NCI-H1436 (cell line): ENCODE measurements around the gene MAG.

Experiments used
- DNase-seq: peaks from one replicate; lab custom pipeline; 2025; lab: John Stamatoyannopoulos, UW

MAG gene

DNA sequence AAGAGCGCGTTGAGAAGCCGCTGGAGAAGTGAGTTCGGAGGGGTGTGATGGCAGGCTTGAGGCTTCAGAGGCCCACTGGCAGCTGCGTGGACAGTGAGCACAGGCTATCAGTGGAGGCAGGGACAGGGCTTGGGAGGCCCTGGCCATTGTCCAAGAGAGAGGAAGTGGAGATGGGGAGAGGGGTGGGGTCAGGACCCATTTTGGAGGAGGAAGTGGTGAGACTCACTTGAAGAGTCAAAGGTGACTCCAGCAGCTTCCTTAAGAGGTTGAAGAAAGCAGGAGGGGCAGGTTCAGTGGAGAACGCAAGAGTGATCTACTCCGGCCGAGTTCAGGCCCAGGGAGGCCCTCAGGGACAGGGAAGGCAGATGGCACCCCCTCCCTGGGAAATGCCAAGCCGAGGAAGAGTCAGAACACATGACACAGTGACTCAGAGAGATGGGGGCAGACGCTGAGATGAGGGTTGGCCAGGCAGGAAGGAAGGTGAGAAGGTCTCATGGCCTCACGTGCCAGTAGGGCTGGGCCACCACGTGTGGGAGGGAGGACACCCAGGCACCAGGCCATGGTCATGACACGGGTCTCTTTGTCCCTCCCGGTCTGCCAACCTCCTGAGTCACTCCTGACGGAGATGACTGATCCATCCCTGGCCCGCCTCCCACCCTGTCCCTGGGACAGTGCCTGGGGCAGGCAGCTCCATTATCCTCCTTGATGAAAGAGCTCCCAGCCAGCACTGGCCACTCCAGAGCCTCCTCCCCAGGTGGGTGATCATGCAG is 26.9 kb downstream of the MAG start:
- DNase-seq, result no peak

DNA sequence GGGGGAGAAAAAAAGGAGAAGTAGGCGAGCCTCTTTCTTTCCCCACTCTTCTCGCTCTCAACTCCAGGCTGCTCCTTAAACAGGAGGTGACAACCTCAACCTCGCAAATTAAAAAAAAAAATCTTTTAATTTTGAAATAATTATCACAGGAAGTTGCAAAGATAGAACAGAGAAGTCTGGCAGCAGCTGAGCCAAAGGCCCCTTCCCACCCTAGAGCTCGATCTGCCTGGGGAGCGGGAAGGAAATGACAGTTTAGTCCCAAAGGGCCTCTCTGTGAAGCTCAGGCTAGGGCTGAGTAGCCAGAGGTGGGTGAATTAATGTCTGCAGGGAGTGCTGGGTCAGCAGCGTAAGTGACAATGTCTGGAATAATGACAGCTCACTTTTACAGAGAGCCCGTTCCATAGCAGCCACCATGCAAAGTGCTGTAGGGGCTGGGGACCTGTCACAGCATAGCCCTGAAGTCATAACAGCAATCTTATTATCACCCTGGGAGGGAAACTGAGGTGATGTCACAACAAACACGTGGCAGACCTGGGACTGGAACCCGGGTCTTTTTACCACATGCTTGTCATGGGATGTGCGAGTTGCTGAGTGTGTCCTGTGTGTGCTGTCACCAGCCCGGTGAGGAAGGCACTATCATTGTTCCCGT is 28.2 kb downstream of the MAG start:
- no peak for DNase-seq

- no peak for DNase-seq
Measured at GRCh38 chr19:35321291-35321690, 29.3 kb downstream of the MAG start.

GRCh38 chr19:35322014-35322413 is 30.1 kb downstream of the MAG start:
- no peak for DNase-seq

- DNase-seq, result no peak
Measured at GRCh38 chr19:35327642-35328041, 35.7 kb downstream of the MAG start.

- no peak for DNase-seq
Measured at GRCh38 chr19:35328851-35329285, 36.9 kb downstream of the MAG start, which contains the start of gene CD22. Gene CD22 (plus strand): TSS chr19:35329187. CDS start chr19:35332041, 2,854 bp downstream.

GRCh38 chr19:35329323-35329722 is 37.4 kb downstream of the MAG start:
- DNase-seq, result no peak

DNA sequence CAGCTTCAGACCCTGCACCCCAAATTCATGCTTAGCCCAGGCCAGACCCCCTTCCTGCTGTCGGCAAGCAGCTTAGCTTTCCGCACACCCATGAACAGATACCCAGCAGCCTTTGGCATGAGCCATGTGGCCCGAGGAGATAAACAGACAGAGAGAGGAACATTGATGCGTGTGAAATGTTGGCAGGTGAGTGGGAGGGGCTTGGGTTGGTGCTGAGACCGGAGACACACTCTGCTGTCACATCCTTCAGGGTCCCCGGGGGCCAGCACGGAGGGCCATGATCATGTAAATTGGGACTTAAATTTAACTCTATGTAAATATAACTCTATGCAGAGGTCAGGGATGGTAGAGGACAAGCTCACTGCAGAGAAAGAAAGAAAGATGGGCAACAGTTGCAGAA is 38.5 kb downstream of the MAG start:
- DNase-seq, result no peak

DNA sequence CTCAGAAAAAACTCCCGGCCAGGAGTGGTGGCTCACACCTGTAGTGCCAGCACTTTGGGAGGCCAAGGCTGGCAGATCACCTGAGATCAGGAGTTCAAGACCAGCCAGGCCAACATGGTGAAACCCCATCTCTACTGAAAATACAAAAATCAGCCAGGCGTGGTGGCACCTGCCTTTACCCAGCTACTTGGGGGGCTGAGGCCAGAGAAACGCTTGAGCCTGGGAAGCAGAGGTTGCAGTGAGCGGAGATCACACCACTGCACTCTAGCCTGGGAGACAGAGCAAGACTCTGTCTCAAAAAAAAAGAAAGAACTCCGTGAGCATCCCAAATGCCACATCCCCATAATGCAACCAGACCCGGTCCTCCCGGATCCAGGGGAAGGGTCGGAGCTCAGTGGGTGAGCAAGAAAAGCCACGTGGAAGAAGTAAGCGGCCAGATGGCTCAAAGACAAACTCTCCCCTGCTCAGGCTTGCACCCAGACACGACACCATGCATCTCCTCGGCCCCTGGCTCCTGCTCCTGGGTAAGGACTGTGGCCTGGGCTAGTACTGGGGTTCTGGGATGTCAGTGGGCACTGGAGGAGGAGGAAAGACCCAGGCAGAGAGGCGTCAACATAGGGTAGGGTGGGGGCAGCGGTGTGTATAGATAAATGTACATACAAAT is 39.7 kb downstream of the MAG start:
- no peak for DNase-seq

DNA sequence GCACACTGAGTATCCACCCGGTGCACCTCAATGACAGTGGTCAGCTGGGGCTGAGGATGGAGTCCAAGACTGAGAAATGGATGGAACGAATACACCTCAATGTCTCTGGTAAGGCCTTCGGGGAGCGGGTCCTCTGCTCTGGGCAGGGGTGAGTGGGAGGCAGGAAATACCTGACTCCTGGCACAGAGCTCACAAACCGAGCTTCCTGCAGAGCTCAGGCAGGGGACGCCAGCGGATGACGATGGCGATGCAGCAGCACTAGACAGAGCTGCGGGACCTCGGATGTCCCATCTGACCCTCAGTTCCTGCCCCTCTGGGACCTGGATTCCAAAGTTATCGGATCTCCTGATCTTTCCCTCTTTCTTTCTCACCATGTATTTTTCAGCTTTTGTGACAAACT is 40.9 kb downstream of the MAG start:
- no peak for DNase-seq

DNA sequence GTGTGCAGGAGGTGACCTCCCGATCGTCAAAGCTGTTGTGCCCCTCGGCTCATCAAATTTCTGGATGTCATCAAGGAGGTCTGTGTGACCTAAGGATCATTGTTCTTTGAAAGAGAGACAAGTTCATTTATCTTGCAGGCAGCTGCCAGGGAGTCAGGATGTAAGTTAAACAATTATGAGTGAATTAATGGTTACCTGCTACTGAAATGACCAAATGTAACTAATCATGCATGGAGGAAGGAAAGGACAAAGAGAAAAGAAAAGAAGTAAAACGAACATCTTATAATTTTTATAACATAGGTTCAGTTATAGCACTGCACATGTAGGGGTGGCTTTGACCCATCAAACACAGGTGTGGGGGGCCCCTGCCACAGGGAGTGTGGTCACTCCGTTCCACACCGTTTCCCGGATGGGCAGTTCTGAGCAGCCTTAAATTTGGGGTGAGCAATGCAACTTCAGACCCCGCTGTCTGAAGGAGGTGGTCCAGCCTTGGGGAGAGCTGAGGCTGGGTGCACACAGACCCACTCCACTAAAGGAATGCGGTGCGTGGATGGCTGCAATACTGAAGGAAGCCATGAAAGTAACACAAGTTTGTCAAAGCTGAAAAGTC is 42.3 kb downstream of the MAG start:
- DNase-seq, result no peak

GRCh38 chr19:35336166-35336955 is 44.4 kb downstream of the MAG start:
- DNase-seq, result no peak

DNA sequence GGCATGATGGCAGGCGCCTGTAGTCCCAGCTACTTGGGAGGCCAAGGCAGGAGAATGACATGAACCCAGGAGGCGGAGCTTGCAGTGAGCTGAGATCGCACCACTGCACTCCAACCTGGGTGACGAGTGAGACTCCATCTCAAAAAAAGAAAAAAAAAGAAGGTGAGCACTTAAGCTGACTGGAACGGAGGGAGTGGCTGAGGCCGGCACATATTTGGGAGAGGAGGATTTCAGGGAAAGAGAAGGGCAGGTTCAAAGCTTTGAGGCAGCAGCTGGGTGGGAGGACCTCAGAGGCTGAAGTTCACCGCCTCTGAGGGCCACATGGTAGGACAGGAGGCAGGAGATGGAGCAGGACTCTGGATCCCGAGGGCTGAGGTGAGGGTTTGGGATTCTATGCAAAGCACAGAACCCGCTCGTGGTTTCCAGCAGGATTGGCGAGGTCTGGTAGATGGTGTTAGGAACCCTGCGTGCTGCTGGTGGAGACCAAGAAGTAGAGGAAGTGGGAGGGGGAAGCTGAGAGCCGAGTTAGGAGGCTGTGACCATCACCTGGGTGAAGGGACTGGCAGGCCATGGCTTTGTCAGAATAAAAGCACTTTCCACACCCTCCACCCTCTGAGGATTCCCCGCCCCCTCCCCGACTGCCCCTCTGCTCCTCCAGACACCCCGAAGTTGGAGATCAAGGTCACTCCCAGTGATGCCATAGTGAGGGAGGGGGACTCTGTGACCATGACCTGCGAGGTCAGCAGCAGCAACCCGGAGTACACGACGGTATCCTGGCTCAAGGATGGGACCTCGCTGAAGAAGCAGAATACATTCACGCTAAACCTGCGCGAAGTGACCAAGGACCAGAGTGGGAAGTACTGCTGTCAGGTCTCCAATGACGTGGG is 45.4 kb downstream of the MAG start:
- DNase-seq, result no peak

- DNase-seq, result no peak
Measured at GRCh38 chr19:35337984-35338296, 46.0 kb downstream of the MAG start.

- DNase-seq, result no peak
Measured at GRCh38 chr19:35340431-35340830, 48.5 kb downstream of the MAG start.

- DNase-seq, result no peak
Measured at GRCh38 chr19:35341006-35341405, 49.0 kb downstream of the MAG start.

DNA sequence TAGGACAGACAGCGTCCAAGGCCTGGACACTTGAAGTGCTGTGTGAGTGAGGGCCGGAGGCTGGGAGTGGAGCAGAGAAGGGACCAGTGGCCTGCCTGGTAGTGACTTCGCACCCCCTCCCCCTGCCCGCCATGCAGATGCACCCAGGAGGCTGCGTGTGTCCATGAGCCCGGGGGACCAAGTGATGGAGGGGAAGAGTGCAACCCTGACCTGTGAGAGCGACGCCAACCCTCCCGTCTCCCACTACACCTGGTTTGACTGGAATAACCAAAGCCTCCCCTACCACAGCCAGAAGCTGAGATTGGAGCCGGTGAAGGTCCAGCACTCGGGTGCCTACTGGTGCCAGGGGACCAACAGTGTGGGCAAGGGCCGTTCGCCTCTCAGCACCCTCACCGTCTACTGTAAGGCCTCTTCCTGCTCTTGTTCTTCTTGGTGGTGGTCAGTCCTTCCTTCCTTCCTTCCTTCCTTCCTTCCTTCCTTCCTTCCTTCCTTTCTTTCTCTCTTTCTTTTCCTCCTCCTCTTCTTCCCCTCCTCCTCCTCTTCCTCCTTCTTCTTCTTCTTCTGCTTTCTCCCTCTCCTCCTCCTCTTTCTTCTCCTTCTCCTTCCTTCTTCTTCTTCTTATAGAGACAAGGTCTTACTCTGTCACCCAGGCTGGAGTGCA is 49.7 kb downstream of the MAG start:
- no peak for DNase-seq

DNA sequence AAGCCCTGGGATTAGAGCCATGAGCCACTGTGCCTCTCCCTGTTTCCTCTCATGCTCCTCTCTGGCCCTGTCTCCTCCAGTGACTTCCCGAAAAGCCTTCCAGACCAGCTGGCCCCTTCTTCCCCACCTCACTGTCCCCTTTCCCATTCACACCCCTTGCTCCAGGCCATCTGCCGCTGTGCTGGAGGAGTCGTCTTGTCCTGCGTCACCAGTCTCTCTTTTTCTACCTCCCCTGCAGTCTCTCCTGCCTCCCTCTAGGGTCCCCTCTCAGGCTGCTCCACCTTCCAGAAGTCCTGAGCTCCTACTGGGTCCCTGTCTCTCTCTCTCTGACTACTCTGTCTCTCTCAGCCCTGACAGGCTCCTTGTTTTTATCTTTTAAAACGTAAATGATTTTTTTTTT is 50.5 kb downstream of the MAG start:
- DNase-seq, result no peak

DNA sequence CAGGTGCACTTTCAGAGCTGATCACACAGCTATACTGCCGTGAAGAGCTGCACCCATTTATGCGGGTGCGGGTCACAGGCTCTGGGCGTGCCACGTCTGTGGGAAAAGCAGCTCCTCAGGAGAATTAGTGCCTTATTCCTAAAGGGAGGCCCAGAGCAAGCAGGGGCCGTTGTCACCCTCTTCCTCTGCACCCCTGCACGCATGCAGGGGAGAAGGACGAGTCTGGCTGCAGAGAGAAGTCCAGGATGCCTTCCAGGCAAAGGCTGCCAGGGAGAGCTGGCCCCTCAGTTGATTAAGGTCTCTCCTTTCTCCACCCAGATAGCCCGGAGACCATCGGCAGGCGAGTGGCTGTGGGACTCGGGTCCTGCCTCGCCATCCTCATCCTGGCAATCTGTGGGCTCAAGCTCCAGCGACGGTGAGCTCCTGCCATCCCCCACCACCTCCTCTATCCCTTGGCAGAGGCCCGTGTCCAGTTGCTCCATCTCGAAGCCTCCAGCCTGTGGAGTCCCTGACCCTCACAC is 52.6 kb downstream of the MAG start:
- no peak for DNase-seq

- no peak for DNase-seq
Measured at GRCh38 chr19:35345671-35346111, 53.7 kb downstream of the MAG start.
